Measurements from ENCODE around the gene WNT9A. TPM values are rescaled to one million over a fixed set of nuclear protein-coding genes. Genes with fewer than 3 reads are reported as not detected.
A peak's percentile ranks its signal among the peaks of the same experiment; 100 is the strongest.

Gene WNT9A
- total and polyA plus RNA-seq, 9 of the 15 experiments (the other 6 are each of a cell fraction or from before 2014, with no cell fraction given): 0.04 to 0.17 (median 0.10) TPM; not detected in 4

DNA sequence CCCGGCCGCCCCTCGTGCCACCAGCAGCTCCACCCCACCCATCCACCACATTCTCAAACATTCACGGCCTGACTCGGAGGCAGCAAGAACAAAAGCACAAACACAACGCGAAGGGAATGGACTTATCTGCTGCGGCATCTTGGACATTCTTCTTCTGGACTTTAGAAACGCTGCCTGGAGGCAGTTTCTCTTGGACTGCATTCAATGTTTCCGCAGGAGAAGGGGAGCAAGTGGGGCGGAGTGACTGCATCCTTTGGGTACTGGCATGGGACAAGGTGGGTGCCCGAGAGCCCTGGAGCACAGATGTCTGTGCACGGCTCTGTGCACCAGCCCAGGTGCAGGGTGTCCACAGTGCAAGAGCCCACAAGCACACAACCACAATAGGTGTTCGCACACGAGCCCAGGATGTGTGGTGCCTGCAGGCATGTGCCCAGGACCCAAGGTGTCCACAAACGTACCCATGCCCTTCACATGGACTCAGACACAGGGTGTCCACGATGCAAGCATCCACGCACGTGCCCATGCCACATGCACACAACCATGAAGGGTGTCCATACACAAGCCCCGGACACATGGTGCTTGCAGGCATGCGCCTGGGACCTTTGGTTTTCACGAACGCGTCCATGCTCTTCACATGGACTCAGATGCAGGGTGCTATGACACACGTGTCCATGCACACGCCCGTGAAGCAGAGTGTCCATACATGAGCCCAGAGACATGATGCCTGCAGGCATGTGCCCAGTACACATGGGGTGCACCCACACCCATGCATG, 53.6 kb downstream of the WNT9A start:
- ATAC-seq (no peak), FAIRE-seq (no peak), DNase-seq (ENCODE audit: extremely low read depth in 1 of 4, low spot score in 3 of 4) (no peak)
- POLR2A ChIA-PET: no interaction called here
- Histone ChIP-seq H3K79me2 (ENCODE audit: control insufficient read depth, insufficient read depth, low read length) (no peaks in the 10 kb centered on the region), H3K4me1 (replicated peaks in 1 of 2; ENCODE audit: control insufficient read depth in 2 of 2, insufficient read depth in 2 of 2, low read length in 2 of 2) (peaks cover 2 to 48% of the 10 kb centered on the region in 2 experiments; a peak in 4 of 5 replicates), H3K36me3 (ENCODE audit: control insufficient read depth, insufficient read depth, low read length) (no peaks in the 10 kb centered on the region), H3K9me1 (ENCODE audit: control insufficient read depth, insufficient read depth, low read length) (no peaks in the 10 kb centered on the region), H3K9me3 (replicated peaks; ENCODE audit: control insufficient read depth, insufficient read depth, low read depth, low read length) (no peaks in the 10 kb centered on the region), H2AFZ (ENCODE audit: low read depth, low read length) (peak overlapping the region; percentile 5; the same call in 1 of the 2 replicates), H3K4me2 (ENCODE audit: insufficient read depth, low read length) (no peak overlapping the region), H3K4me3 (no peak overlapping the region), H3K9ac (ENCODE audit: insufficient read depth in 1 of 2, low read depth in 2 of 2, low read length in 2 of 2) (peak overlapping the region in 1 of 2 experiments; percentile 44; a peak in 2 of 4 replicates), H3K27ac (ENCODE audit: extremely low read depth, low read depth, low read length) (no peak overlapping the region), H4K20me1 (replicated peaks; ENCODE audit: control insufficient read depth, insufficient read depth, low read length) (no peaks in the 10 kb centered on the region), H3K27me3 (ENCODE audit: control insufficient read depth in 2 of 2, insufficient read depth in 2 of 2, low read length in 2 of 2) (peaks cover 0 to 35% of the 10 kb centered on the region in 2 experiments; a peak in 2 of 5 replicates)
- in situ Hi-C loops (cut with MboI): no loop called here
- CTCF ChIA-PET (ENCODE audit: low intra/inter-chr PET ratio): no interaction called here
- no TSS peak for BruUV-seq (replicated peaks)
- intact Hi-C loops (cut with micrococcal nuclease): no loop called here
- 5% methylated on average over 27 of the region's 27 CpGs for WGBS (ENCODE audit: insufficient coverage, low coverage, missing lambda C conversion rate)
- TF ChIP-seq IRF2 (CRISPR knock-in tag; IDR thresholded peaks at IDR 0.05) (peak; percentile 47; the same call in 1 of the 2 replicates), BHLHE40 (IDR thresholded peaks at IDR 0.05; ENCODE audit: low read length) (peak; percentile 31; the same call in 1 of the 2 replicates), RAD51 (IDR thresholded peaks at IDR 0.05; ENCODE audit: borderline replicate concordance, low read depth) (no peak), MAX (CRISPR knock-in tag; IDR thresholded peaks at IDR 0.05) (peak; percentile 46)
